Measurements from ENCODE around the gene RANBP17. TPM values are rescaled to one million over a fixed set of nuclear protein-coding genes. Genes with fewer than 3 reads are reported as not detected.

RANBP17 gene
- total and polyA plus RNA-seq, 8 donors: 3.5 to 11.3 (median 7.9) TPM

DNA sequence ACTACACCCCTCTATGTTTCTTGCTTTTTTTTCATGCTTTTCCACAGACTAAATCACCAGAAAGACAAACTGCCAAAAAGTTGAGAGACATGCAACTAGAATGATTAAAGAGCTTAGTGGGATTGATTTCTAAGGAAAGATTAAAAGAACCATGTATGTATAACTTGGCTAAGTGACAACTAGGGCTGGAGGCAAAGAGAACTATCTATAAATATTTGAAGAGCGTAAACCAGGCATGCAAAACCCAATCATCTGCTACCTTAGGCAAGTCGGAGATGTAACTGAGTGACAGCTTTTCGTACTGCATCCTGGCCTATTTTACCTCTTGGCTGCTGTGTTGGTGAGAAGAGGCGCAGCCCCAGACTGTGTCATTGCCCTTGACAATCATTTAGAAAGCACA, 326.2 kb downstream of the RANBP17 start:
- no peak for DNase-seq
- no peak for TF ChIP-seq CTCF (IDR thresholded peaks at IDR 0.05)
- Histone ChIP-seq H3K4me1 (no peaks in the 10 kb centered on the region), H3K27ac (no peak overlapping the region), H3K9me3 (no peaks in the 10 kb centered on the region), H3K4me3 (no peak overlapping the region), H3K27me3 (no peaks in the 10 kb centered on the region), H3K36me3 (no peaks in the 10 kb centered on the region)
- WGBS, 2 donors: 59 to 70% methylated on average over 4 of the region's 4 CpGs
- no peak for ATAC-seq
- no peak for FAIRE-seq
- intact Hi-C loops (cut with DNase I): no loop called here

- no peak for TF ChIP-seq CTCF (IDR thresholded peaks at IDR 0.05)
- no peak overlapping the region for H3K4me3 ChIP-seq
- no peak for FAIRE-seq
- no peaks in the 10 kb centered on the region for H3K4me1 ChIP-seq
- H3K9me3 ChIP-seq: no peaks in the 10 kb centered on the region
- 90 to 93% methylated on average over 4 of the region's 4 CpGs for WGBS, 2 donors
- intact Hi-C loops (cut with DNase I): no loop called here
- H3K27me3 ChIP-seq: no peaks in the 10 kb centered on the region
- H3K27ac ChIP-seq: no peak overlapping the region
- ATAC-seq: no peak
- no peaks in the 10 kb centered on the region for H3K36me3 ChIP-seq
- DNase-seq: no peak
Measured at GRCh38 chr5:171189442-171189841, 327.6 kb downstream of the RANBP17 start.

- Histone ChIP-seq H3K4me3 (no peak overlapping the region), H3K4me1 (no peaks in the 10 kb centered on the region), H3K27me3 (no peaks in the 10 kb centered on the region), H3K36me3 (no peaks in the 10 kb centered on the region), H3K27ac (no peak overlapping the region), H3K9me3 (no peaks in the 10 kb centered on the region)
- WGBS, 2 donors: 90 to 96% methylated on average over 1 of the region's 1 CpG
- DNase-seq (no peak), ATAC-seq (no peak), FAIRE-seq (no peak)
- TF ChIP-seq CTCF (IDR thresholded peaks at IDR 0.05): no peak
- intact Hi-C loops (cut with DNase I): no loop called here
Measured at GRCh38 chr5:171192111-171192510, 330.3 kb downstream of the RANBP17 start.

- Histone ChIP-seq H3K27me3 (no peaks in the 10 kb centered on the region), H3K9me3 (no peaks in the 10 kb centered on the region), H3K36me3 (no peaks in the 10 kb centered on the region), H3K4me3 (no peak overlapping the region), H3K27ac (no peak overlapping the region), H3K4me1 (no peaks in the 10 kb centered on the region)
- 66 to 74% methylated on average over 6 of the region's 6 CpGs for WGBS, 2 donors
- FAIRE-seq (no peak), DNase-seq (no peak), ATAC-seq (no peak)
- intact Hi-C loops (cut with DNase I): loop anchor here in 1 of 3 donors (10.0 kb wide), 1 partner anchor 133 kb away; no protein-coding TSS in a partner anchor
- no peak for TF ChIP-seq CTCF (IDR thresholded peaks at IDR 0.05)
Measured at GRCh38 chr5:171201310-171201709, 339.5 kb downstream of the RANBP17 start.

- no peaks in the 10 kb centered on the region for H3K9me3 ChIP-seq
- no peak overlapping the region for H3K4me3 ChIP-seq
- no peaks in the 10 kb centered on the region for H3K36me3 ChIP-seq
- intact Hi-C loops (cut with DNase I): loop anchor here in 1 of 3 donors (10.0 kb wide), 1 partner anchor 129 kb away; no protein-coding TSS in a partner anchor
- no peak for FAIRE-seq
- 88% methylated on average over 8 of the region's 8 CpGs for WGBS, 2 donors
- DNase-seq: no peak
- H3K27me3 ChIP-seq: no peaks in the 10 kb centered on the region
- no peak overlapping the region for H3K27ac ChIP-seq
- TF ChIP-seq CTCF (IDR thresholded peaks at IDR 0.05): no peak
- H3K4me1 ChIP-seq: no peaks in the 10 kb centered on the region
- no peak for ATAC-seq
Measured at GRCh38 chr5:171205375-171205774, 343.6 kb downstream of the RANBP17 start.

All from pancreas (tissue), 10 donors.